ENCODE measurements around the gene ULK2.

Gene ULK2

DNA sequence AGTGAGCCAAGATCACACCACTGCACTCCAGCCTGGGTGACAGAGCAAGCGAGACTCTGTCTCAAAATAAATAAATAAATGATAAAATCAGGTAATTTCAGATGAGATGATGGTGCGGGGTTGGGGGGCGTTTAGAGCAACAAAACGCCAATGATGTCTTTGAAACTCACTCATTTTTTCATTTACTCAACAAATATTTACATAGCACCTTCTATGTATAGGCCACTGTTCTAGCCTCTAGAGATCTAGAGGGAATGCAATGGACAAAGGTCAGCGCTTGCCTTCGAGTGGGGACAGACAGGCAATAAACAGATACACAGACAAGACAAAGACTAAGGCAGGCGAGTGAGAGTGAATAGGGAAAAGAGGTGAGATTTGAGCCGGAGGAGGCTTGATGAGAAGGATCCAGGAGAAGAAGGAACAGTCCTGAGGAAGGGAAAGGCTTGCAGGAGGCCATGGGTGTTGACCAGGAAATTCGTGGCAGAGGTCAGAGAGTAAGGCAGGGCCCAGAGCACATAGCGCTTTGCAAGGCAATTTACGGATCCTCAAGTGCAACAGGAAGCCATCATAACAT, 133.7 kb downstream of the ULK2 start:
- Histone ChIP-seq H3K27ac (ENCODE audit: extremely low read depth, low read depth, low read length) (no peak overlapping the region), H3K9me3 (ENCODE audit: control insufficient read depth, insufficient read depth, low read depth, low read length) (no peaks in the 10 kb centered on the region), H3K36me3 (ENCODE audit: control insufficient read depth in 2 of 2, insufficient read depth in 1 of 2, low read length in 2 of 2) (no peaks in the 10 kb centered on the region), H3K4me1 (ENCODE audit: control insufficient read depth, insufficient read depth, low read length) (no peaks in the 10 kb centered on the region), H3K4me3 (ENCODE audit: low read depth, low read length) (no peak overlapping the region)
- CTCF ChIA-PET, result interaction anchor here (1.0 to 2.8 kb wide), 4 partner anchors 11 to 221 kb away, joined by 3 to 15 read pairs (median 4); no protein-coding TSS in a partner anchor
- POLR2A ChIA-PET, result no interaction called here
- TF ChIP-seq ZNF510 (tag by site-specific recombination; IDR thresholded peaks at IDR 0.05; ENCODE audit: insufficient replicate concordance), result no peak
- TF ChIP-seq ZNF76 (tag by site-specific recombination; IDR thresholded peaks at IDR 0.05; ENCODE audit: borderline replicate concordance, low read depth), result no peak
- no peak for TF ChIP-seq ZNF221 (tag by site-specific recombination; IDR thresholded peaks at IDR 0.05; ENCODE audit: borderline replicate concordance)
- TF ChIP-seq ZSCAN16 (tag by site-specific recombination; IDR thresholded peaks at IDR 0.05), result no peak
- TF ChIP-seq ZNF133 (tag by site-specific recombination; IDR thresholded peaks at IDR 0.05), result no peak
- TF ChIP-seq ZNF473 (tag by site-specific recombination; IDR thresholded peaks at IDR 0.05), result no peak
- no peak for TF ChIP-seq ZNF561 (tag by site-specific recombination; IDR thresholded peaks at IDR 0.05; ENCODE audit: borderline replicate concordance)
- TF ChIP-seq ZNF585B (tag by site-specific recombination; IDR thresholded peaks at IDR 0.05), result no peak
- no peak for TF ChIP-seq ZNF670 (tag by site-specific recombination; IDR thresholded peaks at IDR 0.05; ENCODE audit: low read depth)
- no peak for TF ChIP-seq ZNF155 (tag by site-specific recombination; IDR thresholded peaks at IDR 0.05)
- TF ChIP-seq GLI2 (tag by site-specific recombination; IDR thresholded peaks at IDR 0.05; ENCODE audit: borderline replicate concordance, low read depth), result no peak
- TF ChIP-seq GLIS1 (tag by site-specific recombination; IDR thresholded peaks at IDR 0.05), result no peak
- no peak for TF ChIP-seq ZNF785 (tag by site-specific recombination; IDR thresholded peaks at IDR 0.05)
- TF ChIP-seq EGR2 (tag by site-specific recombination; IDR thresholded peaks at IDR 0.05; ENCODE audit: low read depth), result no peak
- no peak for TF ChIP-seq ZNF19 (tag by site-specific recombination; IDR thresholded peaks at IDR 0.05; ENCODE audit: low read depth)
- no peak for TF ChIP-seq ZNF214 (tag by site-specific recombination; IDR thresholded peaks at IDR 0.05; ENCODE audit: borderline replicate concordance)
- TF ChIP-seq ZNF354C (tag by site-specific recombination; IDR thresholded peaks at IDR 0.05; ENCODE audit: borderline replicate concordance, low read depth), result no peak
- TF ChIP-seq ZNF664 (tag by site-specific recombination; IDR thresholded peaks at IDR 0.05), result no peak
- no peak for TF ChIP-seq ZNF211 (tag by site-specific recombination; IDR thresholded peaks at IDR 0.05; ENCODE audit: low read depth)

DNA sequence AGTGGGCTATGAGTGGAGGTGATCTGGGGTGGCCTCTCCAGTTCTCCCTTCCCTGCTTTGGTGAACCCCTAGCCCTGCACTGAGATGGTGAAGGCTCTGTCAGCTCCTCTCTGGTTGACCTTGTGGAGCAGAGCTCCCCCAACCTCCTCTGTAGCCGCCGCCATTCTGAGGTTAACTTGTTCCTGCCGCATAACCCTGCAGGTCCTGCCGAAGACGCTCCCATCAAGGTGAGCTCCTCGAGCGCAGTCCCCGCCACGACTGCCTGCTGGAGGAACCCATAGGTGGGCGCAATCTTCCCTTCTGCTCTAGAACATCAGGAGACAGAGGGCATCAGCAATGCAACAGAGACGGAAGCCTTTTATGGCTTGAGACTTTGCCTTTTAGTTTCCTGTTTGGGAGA, 136.1 kb downstream of the ULK2 start:
- no peak for TF ChIP-seq ZSCAN30 (tag by site-specific recombination; IDR thresholded peaks at IDR 0.05)
- H3K27ac ChIP-seq (ENCODE audit: extremely low read depth, low read depth, low read length), result no peak overlapping the region

DNA sequence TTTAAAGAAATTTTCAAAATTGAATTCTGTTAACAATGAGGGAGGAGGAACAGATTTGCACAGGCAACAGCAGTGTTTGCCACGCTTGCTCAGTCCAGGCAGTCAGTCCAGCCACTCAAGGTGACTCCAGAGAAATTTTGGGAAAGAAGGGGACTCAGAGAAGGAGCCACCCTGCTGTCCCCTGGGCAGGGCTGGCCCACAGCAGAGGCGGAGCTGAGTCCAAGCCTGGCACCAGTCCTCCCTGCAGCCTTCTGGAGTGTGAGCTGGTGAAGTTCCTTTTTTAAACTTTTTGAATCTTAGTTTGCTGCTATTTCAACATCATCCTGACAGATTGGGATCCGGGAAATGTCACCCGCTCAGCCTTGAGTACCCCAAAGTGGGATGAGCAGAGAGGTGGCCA, 136.9 kb downstream of the ULK2 start:
- ChIA-PET POLR2A (interaction anchor here (1.5 kb wide), 1 partner anchor 83 kb away, joined by 4 read pairs; the partner anchor contains the start of gene ALDH3A2), CTCF (interaction anchor here (0.9 to 1.8 kb wide), 3 partner anchors 14 to 36 kb away, joined by 3 to 6 read pairs (median 6); no protein-coding TSS in a partner anchor)
- Histone ChIP-seq H3K4me3 (ENCODE audit: low read depth, low read length) (no peak overlapping the region), H3K36me3 (ENCODE audit: control insufficient read depth in 2 of 2, insufficient read depth in 1 of 2, low read length in 2 of 2) (no peaks in the 10 kb centered on the region), H3K4me1 (ENCODE audit: control insufficient read depth, insufficient read depth, low read length) (0 out of 2 replicates have a peak, but pooled peaks cover 2% of the 10 kb centered on the region), H3K27ac (ENCODE audit: extremely low read depth, low read depth, low read length) (no peak overlapping the region), H3K9me3 (ENCODE audit: control insufficient read depth, insufficient read depth, low read depth, low read length) (no peaks in the 10 kb centered on the region)
- TF ChIP-seq ZBTB21 (tag by site-specific recombination; IDR thresholded peaks at IDR 0.05) (no peak), SALL2 (tag by site-specific recombination; IDR thresholded peaks at IDR 0.05; ENCODE audit: borderline replicate concordance) (no peak), KLF1 (tag by site-specific recombination; IDR thresholded peaks at IDR 0.05) (no peak), ZNF48 (tag by site-specific recombination; IDR thresholded peaks at IDR 0.05) (no peak), ZNF785 (tag by site-specific recombination; IDR thresholded peaks at IDR 0.05) (no peak)
- TF ChIP-seq, protein P1, sequence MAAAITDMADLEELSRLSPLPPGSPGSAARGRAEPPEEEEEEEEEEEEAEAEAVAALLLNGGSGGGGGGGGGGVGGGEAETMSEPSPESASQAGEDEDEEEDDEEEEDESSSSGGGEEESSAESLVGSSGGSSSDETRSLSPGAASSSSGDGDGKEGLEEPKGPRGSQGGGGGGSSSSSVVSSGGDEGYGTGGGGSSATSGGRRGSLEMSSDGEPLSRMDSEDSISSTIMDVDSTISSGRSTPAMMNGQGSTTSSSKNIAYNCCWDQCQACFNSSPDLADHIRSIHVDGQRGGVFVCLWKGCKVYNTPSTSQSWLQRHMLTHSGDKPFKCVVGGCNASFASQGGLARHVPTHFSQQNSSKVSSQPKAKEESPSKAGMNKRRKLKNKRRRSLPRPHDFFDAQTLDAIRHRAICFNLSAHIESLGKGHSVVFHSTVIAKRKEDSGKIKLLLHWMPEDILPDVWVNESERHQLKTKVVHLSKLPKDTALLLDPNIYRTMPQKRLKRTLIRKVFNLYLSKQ (tag by site-specific recombination; IDR thresholded peaks at IDR 0.05; ENCODE audit: borderline replicate concordance), result no peak

More for the DNA sequence above, 136.1 kb downstream of the ULK2 start:
- 0 out of 2 replicates have a peak, but pooled peaks cover 2% of the 10 kb centered on the region for H3K4me1 ChIP-seq (ENCODE audit: control insufficient read depth, insufficient read depth, low read length)
- ChIA-PET POLR2A (interaction anchor here (1.5 kb wide), 1 partner anchor 83 kb away, joined by 4 read pairs; the partner anchor contains the start of gene ALDH3A2), CTCF (interaction anchor here (0.9 to 1.8 kb wide), 3 partner anchors 13 to 35 kb away, joined by 3 to 6 read pairs (median 6); no protein-coding TSS in a partner anchor)
- H3K9me3 ChIP-seq (ENCODE audit: control insufficient read depth, insufficient read depth, low read depth, low read length), result no peaks in the 10 kb centered on the region
- H3K36me3 ChIP-seq (ENCODE audit: control insufficient read depth in 2 of 2, insufficient read depth in 1 of 2, low read length in 2 of 2), result no peaks in the 10 kb centered on the region
- H3K4me3 ChIP-seq (ENCODE audit: low read depth, low read length), result no peak overlapping the region
